ENCODE results near the gene GYS1. TPM values are rescaled to one million over a fixed set of nuclear protein-coding genes. Genes with fewer than 3 reads are reported as not detected.

The GYS1 gene
- total RNA-seq, 2 donors from 2014 or later = 66.4 to 95.7 TPM

- DNase-seq (no peak), ATAC-seq (no peak)
- intact Hi-C loops (cut with DNase I) = loop anchor here in 1 of 2 donors (10.0 kb wide), 1 partner anchor 51 kb away; the partner anchor contains the start of gene NUCB1
Observed at GRCh38 chr19:48955308-48955958, 37.7 kb downstream of the GYS1 start.

- intact Hi-C loops (cut with DNase I) = loop anchor here in 1 of 2 donors (10.0 kb wide), 1 partner anchor 50 kb away; the partner anchor contains the start of gene NUCB1
Observed at GRCh38 chr19:48954595-48955307, 38.4 kb downstream of the GYS1 start, which contains the start of gene BAX. Gene BAX, plus strand, starts transcription at chr19:48954875. Its CDS starts 54 bp downstream, at chr19:48954929.

DNA sequence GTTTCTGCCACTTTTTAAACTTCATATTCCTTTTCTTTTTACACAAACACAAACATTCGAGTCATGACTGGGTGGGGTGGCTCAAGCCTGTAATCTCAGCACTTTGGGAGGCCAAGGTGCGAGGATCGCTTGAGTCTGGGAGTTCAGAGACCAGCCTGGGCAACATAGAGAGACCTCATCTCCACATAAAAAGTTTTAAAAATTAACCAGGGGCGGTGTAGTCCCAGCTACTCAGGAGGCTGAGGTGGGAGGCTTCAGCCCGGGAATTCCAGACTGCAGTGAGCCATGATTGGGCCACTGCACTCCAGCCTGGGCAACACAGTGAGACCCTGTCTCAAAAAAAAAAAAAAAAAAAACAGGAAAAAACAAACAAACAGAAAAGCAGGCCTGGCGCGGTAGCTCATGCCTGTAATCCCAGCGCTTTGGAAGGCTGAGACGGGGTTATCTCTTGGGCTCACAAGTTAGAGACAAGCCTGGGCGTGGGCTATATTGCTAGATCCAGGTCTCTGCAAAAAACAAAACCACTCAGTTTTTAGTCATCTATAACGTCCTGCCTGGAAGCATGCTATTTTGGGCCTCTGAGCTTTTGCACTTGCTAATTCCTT, 39.0 kb downstream of the GYS1 start:
- DNase-seq (no peak), ATAC-seq (no peak)
- intact Hi-C loops (cut with DNase I) = loop anchor here in 1 of 2 donors (10.0 kb wide), 1 partner anchor 49 kb away; the partner anchor contains the start of gene NUCB1

More at GRCh38 chr19:48954595-48955307, 38.4 kb downstream of the GYS1 start, which contains the start of gene BAX:
- ATAC-seq = peak; percentile 96 to 97
- peak; percentile 98 for DNase-seq

DNA sequence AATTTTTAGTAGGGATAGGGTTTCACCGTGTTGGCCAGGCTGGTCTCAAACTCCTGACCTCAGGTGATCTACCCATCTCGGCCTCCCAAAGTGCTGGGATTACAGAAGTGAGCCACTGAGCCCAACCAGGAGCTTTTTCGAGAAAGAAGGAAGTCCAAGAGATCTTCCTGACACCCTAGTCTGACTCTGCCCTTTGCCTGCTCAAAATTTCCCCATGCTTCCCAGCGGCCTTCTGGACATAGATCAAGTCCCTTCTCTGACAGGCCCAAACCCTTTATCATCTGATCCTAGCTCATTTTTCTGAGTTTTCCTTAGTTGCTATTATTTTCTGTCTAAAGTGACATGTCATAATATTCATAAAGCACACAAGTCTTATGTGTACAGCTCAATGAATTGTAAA, 40.0 kb downstream of the GYS1 start:
- ATAC-seq = no peak
- intact Hi-C loops (cut with DNase I) = loop anchor here in 1 of 2 donors (10.0 kb wide), 1 partner anchor 48 kb away; the partner anchor contains the start of gene NUCB1
- no peak for DNase-seq

DNA sequence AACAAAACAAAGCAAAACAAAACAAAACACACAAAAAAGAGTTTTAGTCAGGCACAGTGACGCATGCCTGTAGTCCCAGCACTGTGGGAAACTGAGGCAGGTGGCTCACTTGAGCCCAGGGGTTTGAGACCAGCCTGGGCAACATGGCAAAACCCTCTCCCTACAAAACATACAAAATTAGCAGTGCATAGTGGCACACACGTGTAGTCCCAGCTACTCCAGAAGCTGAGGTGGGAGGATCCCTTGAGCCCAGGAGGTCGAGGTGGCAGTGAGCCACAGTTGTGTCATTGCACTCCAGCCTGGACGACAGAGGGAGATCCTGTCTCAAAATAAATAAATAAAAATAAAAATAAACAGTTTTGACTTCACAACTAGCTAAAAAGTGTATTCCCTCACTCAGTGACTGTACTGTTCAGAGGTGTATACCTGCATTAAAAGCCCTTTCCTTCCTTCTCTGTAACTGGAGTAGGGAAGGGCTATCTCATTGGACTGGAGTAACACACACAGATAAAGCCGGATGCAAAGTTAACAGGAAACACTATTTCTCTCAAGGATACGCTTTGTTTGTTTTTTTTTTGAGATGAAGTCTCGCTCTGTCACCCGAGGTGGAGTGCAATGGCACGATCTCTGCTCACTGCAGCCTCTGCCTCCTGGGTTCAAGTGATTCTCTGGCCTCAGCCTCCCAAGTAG, 42.1 kb downstream of the GYS1 start:
- intact Hi-C loops (cut with DNase I) = loop anchor here in 1 of 2 donors (10.0 kb wide), 1 partner anchor 46 kb away; the partner anchor contains the start of gene NUCB1
- ATAC-seq (no peak), DNase-seq (no peak)

DNA sequence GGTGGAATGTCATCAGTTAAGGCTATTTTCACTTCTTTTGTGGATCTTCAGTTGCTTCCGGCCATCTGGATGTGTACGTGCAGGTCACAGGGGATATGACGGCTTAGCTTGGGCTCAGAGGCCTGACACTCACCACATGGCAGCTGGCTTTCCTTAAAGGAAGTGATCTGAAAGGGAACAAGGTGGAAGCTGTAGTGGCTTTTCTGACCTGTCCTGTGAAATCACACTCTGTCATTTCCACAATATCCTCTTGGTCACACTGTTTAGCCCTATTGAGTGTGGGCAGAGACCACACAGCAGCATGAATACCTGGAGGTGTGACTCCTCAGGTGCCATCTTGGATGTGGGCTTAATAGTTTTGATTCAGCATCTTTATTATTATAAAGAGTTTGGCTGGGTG, 43.0 kb downstream of the GYS1 start:
- no peak for DNase-seq
- intact Hi-C loops (cut with DNase I) = loop anchor here in 1 of 2 donors (10.0 kb wide), 1 partner anchor 45 kb away; the partner anchor contains the start of gene NUCB1
- ATAC-seq = no peak

DNA sequence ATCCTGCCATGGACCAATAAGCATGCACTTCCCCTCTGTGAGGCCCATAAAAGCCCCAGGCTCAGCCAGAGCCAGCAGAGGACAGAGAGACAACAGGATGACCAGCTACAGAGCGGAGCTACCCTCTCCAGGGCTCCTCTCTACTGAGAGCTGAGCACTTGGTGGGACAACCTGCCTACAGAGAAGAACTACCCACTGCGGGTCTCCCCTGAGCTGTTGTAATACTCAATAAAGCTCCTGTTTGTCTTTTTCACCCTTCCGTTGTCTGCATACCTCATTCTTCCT, 45.9 kb downstream of the GYS1 start:
- intact Hi-C loops (cut with DNase I) = no loop called here
- no peak for DNase-seq

GRCh38 chr19:48946463-48947257, 46.4 kb downstream of the GYS1 start:
- no peak for ATAC-seq
- DNase-seq = no peak
- intact Hi-C loops (cut with DNase I) = no loop called here

More for the DNA sequence above, 45.9 kb downstream of the GYS1 start:
- no peak for ATAC-seq

GRCh38 chr19:48945817-48946216, 47.3 kb downstream of the GYS1 start:
- intact Hi-C loops (cut with DNase I) = no loop called here
- DNase-seq = no peak

DNA sequence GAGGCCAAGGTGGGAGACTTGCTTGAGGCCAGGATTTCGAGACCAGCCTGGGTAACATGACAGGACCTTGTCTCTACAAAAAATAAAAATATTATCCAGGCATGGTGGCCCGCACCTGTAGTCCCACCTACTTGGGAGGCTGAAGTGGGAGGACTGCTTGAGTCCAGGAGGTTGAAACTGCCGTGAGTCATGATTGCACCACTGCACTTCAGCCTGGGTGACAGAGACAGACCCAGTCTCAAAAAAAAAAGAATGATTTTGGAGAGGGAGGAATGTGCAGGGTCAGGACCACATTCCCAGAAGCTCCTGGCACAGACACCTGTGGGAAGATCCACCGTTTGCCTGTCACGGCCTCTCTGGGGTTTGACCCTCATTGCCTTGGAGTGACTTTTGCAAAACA, 47.7 kb downstream of the GYS1 start:
- ATAC-seq (no peak), DNase-seq (no peak)
- intact Hi-C loops (cut with DNase I) = no loop called here

More at GRCh38 chr19:48945817-48946216, 47.3 kb downstream of the GYS1 start:
- ATAC-seq = no peak

GRCh38 chr19:48943081-48943480, 50.0 kb downstream of the GYS1 start:
- DNase-seq = no peak

DNA sequence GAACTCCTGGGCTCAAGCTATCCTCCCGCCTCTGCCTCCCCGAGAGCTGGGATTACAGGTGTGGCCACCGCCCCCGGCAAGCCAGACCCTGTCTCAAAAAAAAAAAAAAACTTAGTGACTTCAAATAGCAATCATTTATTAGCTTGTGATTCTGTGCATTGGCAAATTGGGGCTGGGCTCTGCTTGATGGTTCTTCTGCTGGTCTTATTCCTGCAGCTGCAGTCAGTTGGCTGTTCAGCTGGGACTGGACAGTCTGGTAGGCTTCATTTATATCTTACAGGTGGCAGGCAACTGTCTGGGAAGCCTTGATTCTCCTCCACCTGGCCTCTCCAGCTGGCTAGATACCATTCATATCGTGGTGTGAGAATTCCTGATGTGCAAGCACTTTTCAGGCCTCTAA, 52.2 kb downstream of the GYS1 start:
- intact Hi-C loops (cut with DNase I) = no loop called here
- no peak for ATAC-seq

More at GRCh38 chr19:48943081-48943480, 50.0 kb downstream of the GYS1 start:
- intact Hi-C loops (cut with DNase I) = no loop called here
- ATAC-seq = no peak

GRCh38 chr19:48938256-48938655, 54.9 kb downstream of the GYS1 start:
- intact Hi-C loops (cut with DNase I) = no loop called here
- DNase-seq (no peak), ATAC-seq (no peak)

More for the DNA sequence above, 52.2 kb downstream of the GYS1 start:
- no peak for DNase-seq

DNA sequence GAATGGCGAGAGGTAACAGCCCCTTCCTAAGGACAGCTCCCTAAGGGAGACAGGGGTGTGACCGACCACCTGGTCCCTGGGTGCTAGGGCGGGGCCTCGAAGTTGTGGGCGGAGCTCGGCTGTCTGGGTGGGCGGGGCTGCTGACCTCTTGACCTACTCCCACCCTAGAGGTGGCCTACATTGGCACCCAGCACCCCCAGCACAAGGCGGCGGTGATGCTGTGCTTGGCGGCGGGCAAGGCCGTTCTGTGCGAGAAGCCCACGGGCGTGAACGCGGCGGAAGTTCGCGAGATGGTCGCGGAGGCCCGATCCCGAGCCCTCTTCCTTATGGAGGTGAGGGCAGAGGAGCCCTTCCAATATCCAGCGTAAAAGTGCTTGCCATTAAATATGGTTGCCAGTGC, 57.2 kb downstream of the GYS1 start:
- ATAC-seq (no peak), DNase-seq (no peak)
- intact Hi-C loops (cut with DNase I) = no loop called here

DNA sequence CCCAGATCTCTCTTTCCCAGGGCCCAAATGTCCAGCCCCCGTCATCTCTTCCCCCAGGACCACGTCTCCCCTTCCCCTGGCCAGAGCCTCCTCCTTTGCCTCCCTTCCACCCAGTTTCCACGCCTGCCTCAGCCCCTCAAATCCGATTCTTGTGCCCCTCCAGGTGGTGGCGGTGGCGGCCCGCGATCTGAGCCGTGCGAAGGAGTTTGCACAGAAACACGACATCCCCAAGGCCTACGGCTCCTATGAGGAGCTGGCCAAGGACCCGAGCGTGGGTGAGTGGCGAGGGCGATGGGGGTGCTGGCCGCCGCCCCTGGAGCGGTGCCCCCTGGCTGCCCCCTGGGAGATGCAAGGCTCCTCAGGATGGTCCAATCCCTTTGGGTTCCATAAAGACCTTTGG, 58.3 kb downstream of the GYS1 start:
- ATAC-seq (no peak), DNase-seq (no peak)
- intact Hi-C loops (cut with DNase I) = no loop called here

DNA sequence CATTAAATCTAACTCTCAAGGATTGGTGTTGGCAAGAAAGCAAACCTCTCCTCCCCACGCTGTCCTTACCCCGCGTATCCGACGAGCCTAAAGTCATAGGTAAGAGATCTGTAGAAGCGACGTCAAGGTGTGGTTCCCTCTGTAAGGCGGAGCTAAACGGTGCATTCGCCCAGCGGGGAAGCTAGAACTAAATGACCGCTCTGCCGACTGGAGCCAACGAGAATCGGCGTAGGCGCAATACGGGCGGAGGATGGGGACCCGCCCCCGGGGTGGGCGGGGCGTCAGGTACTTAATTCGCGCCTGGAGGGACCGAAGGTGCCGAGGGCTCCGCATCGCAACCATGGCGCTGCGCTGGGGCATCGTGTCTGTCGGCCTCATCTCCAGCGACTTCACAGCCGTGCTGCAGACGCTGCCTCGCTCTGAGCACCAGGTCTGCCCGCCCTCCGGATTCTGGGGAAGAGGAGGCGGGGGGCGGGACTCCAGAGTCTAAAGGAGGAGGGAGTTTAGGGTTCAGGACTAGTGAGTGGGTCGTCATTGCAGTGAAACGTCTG, 59.7 kb downstream of the GYS1 start, which contains the start of gene DHDH:
Gene DHDH, plus strand, starts transcription at position 318 of the 551 bp plus-strand sequence. Its CDS starts 23 bp downstream, at position 341.
- ATAC-seq = peak; percentile 76 to 95
- peak; percentile 80 for DNase-seq
- intact Hi-C loops (cut with DNase I) = no loop called here

DNA sequence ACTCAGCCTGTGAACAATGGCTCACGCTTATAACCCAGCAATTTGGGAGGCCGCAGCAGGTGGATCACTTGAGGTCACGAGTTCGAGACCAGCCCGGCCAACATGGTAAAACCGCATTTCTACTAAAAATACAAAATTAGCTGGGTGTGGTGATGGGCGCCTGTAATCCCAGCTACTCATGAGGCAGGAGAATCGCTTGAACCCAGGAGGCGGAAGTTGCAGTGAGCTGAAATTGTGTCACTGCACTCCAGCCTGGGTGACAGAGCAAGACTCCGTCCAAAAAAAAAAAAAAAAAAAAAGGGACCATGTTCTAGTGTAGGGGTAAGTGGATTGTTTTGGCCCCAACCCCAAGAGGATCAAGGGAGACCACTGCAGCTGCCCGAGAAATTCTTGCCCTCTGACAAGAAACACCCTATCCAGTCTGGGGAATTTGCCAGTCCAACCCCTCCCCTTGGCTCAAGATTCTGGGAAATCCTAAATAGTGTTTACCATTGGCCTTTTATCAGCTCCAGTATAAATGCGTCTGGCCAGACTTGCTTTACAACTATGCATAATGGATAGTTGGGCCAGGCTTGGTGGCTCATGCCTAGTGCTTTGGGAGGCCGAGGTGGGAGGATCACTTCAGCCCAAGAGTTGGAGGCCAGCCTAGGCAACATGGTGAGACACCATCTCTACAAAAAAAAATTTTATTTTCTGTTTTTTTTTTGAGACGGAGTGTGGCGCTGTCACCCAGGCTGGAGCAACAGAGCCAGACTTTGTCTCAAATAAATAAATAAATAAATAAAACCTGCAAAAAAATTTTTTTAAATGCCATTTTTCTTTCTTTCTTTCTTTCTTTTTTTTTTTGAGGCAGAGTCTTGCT, 64.7 kb downstream of the GYS1 start:
- ATAC-seq (no peak), DNase-seq (no peak)
- intact Hi-C loops (cut with DNase I) = no loop called here

Measured in left cardiac atrium (tissue), 4 donors.